Measurements from ENCODE around the gene LRRC55. TPM values are rescaled to one million over a fixed set of nuclear protein-coding genes. Genes with fewer than 3 reads are reported as not detected.

The LRRC55 gene
- polyA plus RNA-seq, 1 donor (not counting 4 experiments of a cell fraction or from before 2014, with no cell fraction given) = not detected

GRCh38 chr11:57134284-57134683 is 47.5 kb upstream of the LRRC55 start:
- no peaks in the 10 kb centered on the region for H3K27me3 ChIP-seq (ENCODE audit: control insufficient read depth, extremely low read depth, insufficient read depth, low read length)
- DNase-seq (ENCODE audit: low read depth, low spot score) (no peak), FAIRE-seq (no peak)
- no peak for TF ChIP-seq CTCF (optimal IDR thresholded peaks at IDR 0.05 in 1 of 3, IDR thresholded peaks at IDR 0.05 in 1 of 3, conservative IDR thresholded peaks at IDR 0.05 in 1 of 3; ENCODE audit: extremely low read depth in 1 of 3, insufficient read depth in 2 of 3, low read length in 3 of 3)
- no peak for TF ChIP-seq EZH2 (IDR thresholded peaks at IDR 0.05; ENCODE audit: low read length)
- H2AFZ ChIP-seq (ENCODE audit: control insufficient read depth, low read length) = no peak overlapping the region
- H4K20me1 ChIP-seq (ENCODE audit: control insufficient read depth, extremely low read depth, insufficient read depth, low read length) = no peaks in the 10 kb centered on the region
- H3K4me2 ChIP-seq (ENCODE audit: control insufficient read depth, extremely low read depth, insufficient read depth, low read depth, low read length) = no peak overlapping the region
- dilution Hi-C loops (cut with MboI; ENCODE audit: extremely low pct_ligation_motif_present, low sequenced_read_pairs) = no loop called here
- no peaks in the 10 kb centered on the region for H3K36me3 ChIP-seq (ENCODE audit: control insufficient read depth in 2 of 2, extremely low read depth in 1 of 2, insufficient read depth in 2 of 2, low read length in 2 of 2)
- no peaks in the 10 kb centered on the region for H3K9me1 ChIP-seq (ENCODE audit: control insufficient read depth, extremely low read depth, insufficient read depth, low read length)
- H3K9ac ChIP-seq (ENCODE audit: control insufficient read depth, extremely low read depth, insufficient read depth, low read length) = no peak overlapping the region
- H3K4me1 ChIP-seq (ENCODE audit: control insufficient read depth, extremely low read depth, insufficient read depth, low read length) = no peaks in the 10 kb centered on the region
- H3K4me3 ChIP-seq (ENCODE audit: control insufficient read depth in 2 of 3, extremely low read depth in 1 of 3, insufficient read depth in 2 of 3, low read depth in 1 of 3, low read length in 3 of 3) = no peak overlapping the region
- H3K9me3 ChIP-seq (ENCODE audit: control insufficient read depth, low read depth, low read length) = no peaks in the 10 kb centered on the region
- H3K79me2 ChIP-seq (ENCODE audit: control insufficient read depth, insufficient read depth, low read length) = no peaks in the 10 kb centered on the region
- H3K27ac ChIP-seq (ENCODE audit: control insufficient read depth, insufficient read depth, low read length) = no peak overlapping the region

- no peak overlapping the region for H3K4me3 ChIP-seq (ENCODE audit: control insufficient read depth in 2 of 3, extremely low read depth in 1 of 3, insufficient read depth in 2 of 3, low read depth in 1 of 3, low read length in 3 of 3)
- H3K27me3 ChIP-seq (ENCODE audit: control insufficient read depth, extremely low read depth, insufficient read depth, low read length) = no peaks in the 10 kb centered on the region
- dilution Hi-C loops (cut with MboI; ENCODE audit: extremely low pct_ligation_motif_present, low sequenced_read_pairs) = no loop called here
- no peaks in the 10 kb centered on the region for H3K9me3 ChIP-seq (ENCODE audit: control insufficient read depth, low read depth, low read length)
- TF ChIP-seq CTCF (optimal IDR thresholded peaks at IDR 0.05 in 1 of 3, IDR thresholded peaks at IDR 0.05 in 1 of 3, conservative IDR thresholded peaks at IDR 0.05 in 1 of 3; ENCODE audit: extremely low read depth in 1 of 3, insufficient read depth in 2 of 3, low read length in 3 of 3) = no peak
- no peak for TF ChIP-seq EZH2 (IDR thresholded peaks at IDR 0.05; ENCODE audit: low read length)
- H3K4me2 ChIP-seq (ENCODE audit: control insufficient read depth, extremely low read depth, insufficient read depth, low read depth, low read length) = no peak overlapping the region
- no peak overlapping the region for H3K27ac ChIP-seq (ENCODE audit: control insufficient read depth, insufficient read depth, low read length)
- no peaks in the 10 kb centered on the region for H3K9me1 ChIP-seq (ENCODE audit: control insufficient read depth, extremely low read depth, insufficient read depth, low read length)
- no peak overlapping the region for H3K9ac ChIP-seq (ENCODE audit: control insufficient read depth, extremely low read depth, insufficient read depth, low read length)
- no peaks in the 10 kb centered on the region for H3K79me2 ChIP-seq (ENCODE audit: control insufficient read depth, insufficient read depth, low read length)
- FAIRE-seq (no peak), DNase-seq (ENCODE audit: low read depth, low spot score) (no peak)
- H4K20me1 ChIP-seq (ENCODE audit: control insufficient read depth, extremely low read depth, insufficient read depth, low read length) = no peaks in the 10 kb centered on the region
- H3K4me1 ChIP-seq (ENCODE audit: control insufficient read depth, extremely low read depth, insufficient read depth, low read length) = no peaks in the 10 kb centered on the region
- H3K36me3 ChIP-seq (ENCODE audit: control insufficient read depth in 2 of 2, extremely low read depth in 1 of 2, insufficient read depth in 2 of 2, low read length in 2 of 2) = no peaks in the 10 kb centered on the region
- H2AFZ ChIP-seq (ENCODE audit: control insufficient read depth, low read length) = no peak overlapping the region
Measured at GRCh38 chr11:57135020-57135751, 46.6 kb upstream of the LRRC55 start.

Data from keratinocyte (primary cell).